HepG2 (cell line): ENCODE results near the gene PDE6C. TPM values are rescaled to one million over a fixed set of nuclear protein-coding genes. Genes with fewer than 3 reads are reported as not detected.

Source experiments
- ATAC-seq: fragments of 200-7000 bp; cut with Tn5 transposase; 3 replicates; pipeline ENCODE4 v1.9.1; 2020; ENCODE audit warnings: mild to moderate bottlenecking, moderate library complexity
- BruUV-seq: library from RNA; stranded (reverse); fragments of 400-500 nt; replicated peaks from 2 replicates; lab custom pipeline; 2021; lab: Mats Ljungman, UMichigan
- CTCF ChIA-PET: fragments of 300-600 bp; formaldehyde crosslinking; extraction: SDS; loops from one replicate; lab custom pipeline; 2021; ENCODE audit warnings: low total read pairs, inconsistent platforms, low intra/inter-chr PET ratio; lab: Yijun Ruan, JAX
- POLR2A ChIA-PET: fragments of 350-600 bp; sonication (Branson Sonifier 250); formaldehyde crosslinking; loops from one replicate; lab custom pipeline; 2020; ENCODE audit warnings: antibody characterized with exemption, inconsistent platforms; lab: Yijun Ruan, JAX
- DNase-seq: peaks from one replicate; pipeline ENCODE4 v3.0.0-alpha.2; 2015; ENCODE audit warnings: low spot score
- FAIRE-seq: peaks from 3 replicates; lab custom pipeline; 2011; peaks lifted over from hg19 to GRCh38; lab: Jason Lieb, UNC
- H2AFZ ChIP-seq: one replicate; pipeline ENCODE4 v1.6.1; 2011; ENCODE audit warnings: low read length, inconsistent platforms
- H3K27ac ChIP-seq: fragments of 300-600 bp; 3 replicates; pipeline ENCODE4 v1.8.0; 2011; ENCODE audit warnings: mixed run types, mild to moderate bottlenecking, mixed read lengths, low read length, inconsistent platforms; ENCODE audit not compliant: insufficient read depth; ENCODE audit errors: extremely low read length
- H3K27me3 ChIP-seq, 2 experiments: fragments of 200-600 bp in 1 of 2; 2 replicates in 1 of 2; 3 replicates in 1 of 2; pipeline versions ENCODE4 v1.6.0 to v1.8.0; 2011; ENCODE audit warnings: low read length in 2 of 2, mild to moderate bottlenecking in 2 of 2, moderate library complexity in 2 of 2, inconsistent platforms in 1 of 2; ENCODE audit not compliant: insufficient read depth in 2 of 2, control insufficient read depth in 1 of 2
- H3K36me3 ChIP-seq, 2 experiments: fragments of 200-600 bp in 1 of 2; replicated peaks in 1 of 2; 2 replicates in 1 of 2; 3 replicates in 1 of 2; pipeline versions ENCODE4 v1.5.1 to v1.8.0; 2011; ENCODE audit warnings: low read length in 2 of 2, inconsistent platforms in 1 of 2; ENCODE audit not compliant: insufficient read depth in 2 of 2, control insufficient read depth in 1 of 2
- H3K4me1 ChIP-seq: 2 replicates; pipeline ENCODE4 v1.5.1; 2012; ENCODE audit warnings: low read length, inconsistent platforms; ENCODE audit not compliant: insufficient read depth
- H3K4me2 ChIP-seq: 2 replicates; pipeline ENCODE4 v1.6.0; 2011; ENCODE audit warnings: low read depth, low read length, inconsistent platforms
- H3K4me3 ChIP-seq, 3 experiments: fragments of 200-600 bp in 1 of 3; sonication (generic), shearing (Covaris generic) in 1 of 3; replicated peaks in 1 of 3; 2 replicates each; pipeline ENCODE4 v1.5.1; 2011 to 2016; ENCODE audit warnings: low read length in 3 of 3, inconsistent platforms in 2 of 3, low read depth in 2 of 3, mild to moderate bottlenecking in 2 of 3, control low read depth in 1 of 3, mixed read lengths in 1 of 3; ENCODE audit not compliant: insufficient read depth in 1 of 3
- H3K79me2 ChIP-seq: one replicate; pipeline ENCODE4 v1.6.1; 2011; ENCODE audit warnings: low read length, inconsistent platforms; ENCODE audit not compliant: insufficient read depth
- H3K9ac ChIP-seq: 2 replicates; pipeline ENCODE4 v1.6.0; 2011; ENCODE audit warnings: mild to moderate bottlenecking, low read depth, low read length, inconsistent platforms; ENCODE audit not compliant: insufficient read depth
- H3K9me3 ChIP-seq: 2 replicates; pipeline ENCODE4 v1.5.1; 2012; ENCODE audit warnings: mild to moderate bottlenecking, low read length
- H4K20me1 ChIP-seq: 2 replicates; pipeline ENCODE4 v1.6.0; 2011; ENCODE audit warnings: inconsistent platforms, mild to moderate bottlenecking, low read length, moderate library complexity; ENCODE audit not compliant: insufficient read depth
- MBD4 ChIP-seq: IDR thresholded peaks from 2 replicates; pipeline ENCODE4 v1.6.1; 2012; ENCODE audit warnings: low read length, inconsistent platforms, borderline replicate concordance
- ZNF883 ChIP-seq: sonication (generic); formaldehyde crosslinking; IDR thresholded peaks from 2 replicates; pipeline ENCODE4 v1.5.1; 2020; ENCODE audit warnings: mild to moderate bottlenecking, missing genetic modification reagents; ENCODE audit errors: not compliant biosample characterization
- WGBS: methylation state at CpG from one replicate; pipeline ENCODE4 v1.1.6; 2017; ENCODE audit warnings: low lambda C conversion rate; 5-methylcytosine and 5-hydroxymethylcytosine counted together
- in situ Hi-C: cut with HindIII; loops from 2 replicates; pipeline ENCODE4 v1.10.0; 2017; ENCODE audit warnings: low pct_unique_long_range_greater_than_20kb; ENCODE audit not compliant: extremely low pct_ligation_motif_present
- intact Hi-C: fragments of 100-400 bp; cut with micrococcal nuclease; formaldehyde crosslinking; loops from one replicate; pipeline ENCODE4 v1.10.0; 2022; ENCODE audit not compliant: unreplicated experiment
- polyA plus RNA-seq, 8 experiments: library from polyadenylated mRNA; depleted of rRNA in 3 of 8; stranded (reverse) in 7 of 8; unstranded in 1 of 8; fragments of >200 nt; fragmentation: Illumina TruSeq in 4 of 8; extraction: Trizol in 4 of 8; gene quantifications; 2 replicates each; pipeline versions ENCODE4 v1.2.1 to v1.2.3, GENCODE V29; 2011 to 2016; ENCODE audit warnings: low read depth in 4 of 8, missing spikeins in 1 of 8, mixed read lengths in 1 of 8; ENCODE audit not compliant: insufficient read depth in 1 of 8
- total RNA-seq, 5 experiments: library from RNA; depleted of rRNA; stranded (reverse); fragments of >200 nt; fragmentation: Illumina TruSeq; extraction: Trizol; gene quantifications; 2 replicates each; pipeline ENCODE4 v1.2.3, GENCODE V29; 2016; ENCODE audit warnings: low read depth in 1 of 5

Gene PDE6C
- total and polyA plus RNA-seq, 2 of the 13 experiments (the other 11 are each of a cell fraction or from before 2014, with no cell fraction given), result 0.64 TPM; not detected in 1

DNA sequence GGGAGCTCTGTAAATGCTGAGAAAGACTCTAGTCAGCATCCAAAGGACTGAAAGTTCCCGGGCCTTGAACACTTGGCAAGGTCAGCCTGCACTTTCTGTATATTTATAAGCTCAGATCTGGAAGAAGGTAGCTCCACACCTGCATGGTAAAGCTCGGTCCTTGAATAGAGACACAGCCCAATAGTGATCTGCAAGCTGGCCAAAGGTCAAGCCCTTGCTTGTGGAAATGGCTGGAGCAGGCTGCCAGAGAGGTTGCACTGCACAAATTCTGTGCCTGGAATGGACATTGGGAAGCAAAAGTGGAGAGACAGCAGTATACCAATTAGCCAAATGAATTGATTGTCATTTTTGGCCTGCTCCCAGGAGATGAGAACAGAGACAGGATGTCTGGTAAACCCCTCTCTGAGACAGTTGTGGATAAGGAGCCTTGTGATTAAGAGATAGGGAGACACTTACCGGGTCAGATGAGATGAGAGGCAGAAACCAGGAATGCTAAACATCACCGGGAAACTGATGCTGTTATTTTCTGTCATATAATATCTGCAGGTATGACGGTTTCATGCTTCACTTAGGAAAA, 98.1 kb downstream of the PDE6C start:
- ChIA-PET POLR2A (no interaction called here), CTCF (no interaction called here)
- H3K27me3 ChIP-seq, result peaks cover 0 to 3% of the 10 kb centered on the region in 2 experiments; a peak in 1 of 5 replicates
- ATAC-seq (peak; percentile 66), DNase-seq (no peak), FAIRE-seq (no peak)
- BruUV-seq, result no TSS peak
- H3K27ac ChIP-seq, result no peak overlapping the region
- H3K36me3 ChIP-seq, result no peaks in the 10 kb centered on the region
- intact Hi-C loops, result no loop called here
- no peak overlapping the region for H3K9ac ChIP-seq
- no peak overlapping the region for H3K4me2 ChIP-seq
- peaks cover 9% of the 10 kb centered on the region for H3K4me1 ChIP-seq
- no peak overlapping the region for H3K4me3 ChIP-seq
- no peak for TF ChIP-seq MBD4
- no peaks in the 10 kb centered on the region for H3K9me3 ChIP-seq
- H4K20me1 ChIP-seq, result no peaks in the 10 kb centered on the region
- no peak overlapping the region for H2AFZ ChIP-seq
- 43% methylated on average over 5 of the region's 5 CpGs for WGBS
- no peaks in the 10 kb centered on the region for H3K79me2 ChIP-seq
- in situ Hi-C loops, result no loop called here

- H3K36me3 ChIP-seq, result no peaks in the 10 kb centered on the region
- WGBS, result 42% methylated on average over 3 of the region's 3 CpGs
- H4K20me1 ChIP-seq, result no peaks in the 10 kb centered on the region
- H3K9ac ChIP-seq, result no peak overlapping the region
- FAIRE-seq (no peak), DNase-seq (no peak), ATAC-seq (no peak)
- peaks cover 9% of the 10 kb centered on the region for H3K4me1 ChIP-seq
- intact Hi-C loops (no loop called here), in situ Hi-C loops (no loop called here)
- TF ChIP-seq ZNF883, result no peak
- H3K79me2 ChIP-seq, result no peaks in the 10 kb centered on the region
- no peak overlapping the region for H2AFZ ChIP-seq
- no peak overlapping the region for H3K27ac ChIP-seq
- H3K27me3 ChIP-seq, result peaks cover 0 to 3% of the 10 kb centered on the region in 2 experiments; a peak in 1 of 5 replicates
- H3K4me3 ChIP-seq, result no peak overlapping the region
- H3K4me2 ChIP-seq, result no peak overlapping the region
- POLR2A ChIA-PET, result no interaction called here
- CTCF ChIA-PET, result no interaction called here
- no TSS peak for BruUV-seq
- no peaks in the 10 kb centered on the region for H3K9me3 ChIP-seq
Measured at GRCh38 chr10:93711891-93712290, 99.6 kb downstream of the PDE6C start.
